Esophagus squamous epithelium (tissue), 4 donors: ENCODE measurements around the gene LCE2A.

Experiments used
- CTCF ChIP-seq, 6 experiments: fragments of 450-650 bp in 4 of 6; fragments of 200-600 bp in 2 of 6; sonication (generic) in 2 of 6; IDR thresholded peaks; one replicate each; pipeline ENCODE4 v1.5.1; 2016 to 2019; ENCODE audit warnings: antibody characterized with exemption in 6 of 6, mild to moderate bottlenecking in 4 of 6, moderate library complexity in 4 of 6
- POLR2A ChIP-seq, 4 donors: fragments of 450-650 bp; IDR thresholded peaks; one replicate each; pipeline ENCODE4 v1.6.1; 2017; ENCODE audit warnings: antibody characterized with exemption in 4 of 4, mild to moderate bottlenecking in 4 of 4, moderate library complexity in 3 of 4

GRCh38 chr1:152739841-152740240 is 41.7 kb downstream of the LCE2A start:
- TF ChIP-seq CTCF (IDR thresholded peaks at IDR 0.05) (no peak), POLR2A (IDR thresholded peaks at IDR 0.05) (no peak)
